ENCODE data around the gene GRHL1.

GRHL1 gene

DNA sequence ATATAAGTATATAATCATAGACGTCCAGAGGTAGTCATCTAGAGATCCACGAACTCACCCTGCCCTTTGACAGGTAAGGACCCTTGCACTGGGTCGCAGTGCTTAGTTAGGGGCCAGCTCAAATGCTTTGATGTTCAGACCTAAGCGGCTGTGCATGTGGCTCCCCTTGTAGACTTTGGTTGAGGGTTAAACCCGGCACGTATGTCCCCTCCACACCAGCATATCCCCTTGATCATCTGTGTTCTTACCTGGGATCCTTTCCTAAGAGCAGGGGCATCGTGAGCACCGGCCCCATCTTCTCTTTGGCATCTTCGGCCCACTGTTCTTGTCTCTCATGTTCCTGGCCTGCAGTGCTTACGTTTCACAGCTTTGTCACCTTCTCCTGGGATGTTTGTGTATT, 31.4 kb downstream of the GRHL1 start:
- in situ Hi-C loops (cut with MboI; ENCODE audit: low sequenced_read_pairs, unreplicated experiment): no loop called here
- no peak for DNase-seq (ENCODE audit: low spot score)
- TF ChIP-seq, protein P1, sequence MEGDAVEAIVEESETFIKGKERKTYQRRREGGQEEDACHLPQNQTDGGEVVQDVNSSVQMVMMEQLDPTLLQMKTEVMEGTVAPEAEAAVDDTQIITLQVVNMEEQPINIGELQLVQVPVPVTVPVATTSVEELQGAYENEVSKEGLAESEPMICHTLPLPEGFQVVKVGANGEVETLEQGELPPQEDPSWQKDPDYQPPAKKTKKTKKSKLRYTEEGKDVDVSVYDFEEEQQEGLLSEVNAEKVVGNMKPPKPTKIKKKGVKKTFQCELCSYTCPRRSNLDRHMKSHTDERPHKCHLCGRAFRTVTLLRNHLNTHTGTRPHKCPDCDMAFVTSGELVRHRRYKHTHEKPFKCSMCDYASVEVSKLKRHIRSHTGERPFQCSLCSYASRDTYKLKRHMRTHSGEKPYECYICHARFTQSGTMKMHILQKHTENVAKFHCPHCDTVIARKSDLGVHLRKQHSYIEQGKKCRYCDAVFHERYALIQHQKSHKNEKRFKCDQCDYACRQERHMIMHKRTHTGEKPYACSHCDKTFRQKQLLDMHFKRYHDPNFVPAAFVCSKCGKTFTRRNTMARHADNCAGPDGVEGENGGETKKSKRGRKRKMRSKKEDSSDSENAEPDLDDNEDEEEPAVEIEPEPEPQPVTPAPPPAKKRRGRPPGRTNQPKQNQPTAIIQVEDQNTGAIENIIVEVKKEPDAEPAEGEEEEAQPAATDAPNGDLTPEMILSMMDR (IDR thresholded peaks at IDR 0.05; ENCODE audit: borderline replicate concordance, control extremely low read depth, extremely low read depth, insufficient read depth, missing control alignments): no peak

DNA sequence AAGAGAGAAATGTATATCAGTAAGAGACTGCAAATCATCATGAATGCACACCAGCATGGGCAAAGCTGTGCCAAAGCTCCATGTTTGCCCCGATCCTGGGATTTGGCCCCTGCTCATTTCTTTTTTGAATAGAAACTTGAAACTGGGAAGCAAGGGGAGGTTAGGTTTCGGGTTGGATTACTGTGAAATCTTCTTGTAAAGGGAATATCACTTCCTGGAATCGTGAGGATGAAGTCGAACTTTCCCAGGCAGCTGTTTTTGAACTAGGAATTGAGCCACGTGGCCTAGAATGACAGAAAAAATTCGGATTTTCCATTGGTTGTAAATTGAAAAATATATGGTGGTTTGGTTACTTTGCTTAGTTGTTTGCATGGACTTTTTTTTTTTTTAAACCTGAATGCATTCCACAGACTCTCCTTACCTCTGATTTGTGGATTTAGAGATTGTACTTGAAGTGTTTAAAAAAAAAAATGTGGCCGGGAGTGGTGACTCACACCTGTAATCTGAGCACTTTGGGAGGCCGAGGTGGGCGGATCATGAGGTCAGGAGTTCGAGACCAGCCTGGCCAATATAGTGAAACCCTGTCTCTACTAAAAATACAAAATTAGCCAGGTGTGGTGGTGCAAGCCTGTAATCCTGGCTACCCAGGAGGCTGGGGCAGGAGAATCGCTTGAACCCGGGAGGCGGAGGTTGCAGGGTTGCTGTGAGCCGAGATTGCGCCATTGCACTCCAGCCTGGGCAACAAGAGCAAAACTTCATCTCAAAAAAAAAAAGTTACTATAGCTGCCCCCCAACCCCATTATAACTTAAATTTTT, 32.1 kb downstream of the GRHL1 start:
- in situ Hi-C loops (cut with MboI; ENCODE audit: low sequenced_read_pairs, unreplicated experiment): no loop called here
- TF ChIP-seq, protein P1 (IDR thresholded peaks at IDR 0.05; ENCODE audit: borderline replicate concordance, control extremely low read depth, extremely low read depth, insufficient read depth, missing control alignments): no peak
- DNase-seq (ENCODE audit: low spot score): no peak

- in situ Hi-C loops (cut with MboI; ENCODE audit: low sequenced_read_pairs, unreplicated experiment): no loop called here
- DNase-seq (ENCODE audit: low spot score): peak; percentile 74
- TF ChIP-seq, protein P1 (IDR thresholded peaks at IDR 0.05; ENCODE audit: borderline replicate concordance, control extremely low read depth, extremely low read depth, insufficient read depth, missing control alignments): peak; percentile 56
These were observed 32.8 kb downstream of the GRHL1 start for GRCh38 chr2:9984217-9984739.

DNA sequence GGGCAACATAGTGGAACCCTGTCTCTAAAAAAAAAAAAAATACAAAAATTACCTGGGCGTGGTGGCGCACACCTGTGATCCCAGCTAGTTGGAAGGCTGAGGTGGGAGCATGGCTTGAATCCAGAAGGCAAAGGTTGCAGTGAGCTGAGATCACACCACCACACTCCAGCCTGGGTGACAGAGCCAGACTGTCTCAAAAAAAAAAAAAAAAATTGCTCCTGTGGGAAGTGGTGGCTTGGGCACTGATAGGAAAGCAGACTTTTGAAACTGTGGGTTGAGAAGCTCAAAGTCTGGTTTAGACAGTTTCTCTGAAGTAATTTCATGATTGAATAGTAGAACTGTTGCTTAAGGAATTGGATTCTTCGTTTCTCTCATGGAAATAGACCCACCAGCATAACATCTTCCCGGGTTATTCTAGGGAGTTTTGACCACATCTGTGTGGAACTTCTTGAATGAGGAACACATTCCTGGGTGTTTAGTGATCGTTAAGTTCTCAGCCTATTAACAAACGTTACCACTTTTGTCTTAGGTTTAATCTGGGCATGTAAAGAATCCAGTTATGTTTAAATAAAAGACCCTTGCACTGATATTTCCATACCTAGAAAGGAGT, 33.5 kb downstream of the GRHL1 start:
- TF ChIP-seq, protein P1 (IDR thresholded peaks at IDR 0.05; ENCODE audit: borderline replicate concordance, control extremely low read depth, extremely low read depth, insufficient read depth, missing control alignments): no peak
- DNase-seq (ENCODE audit: low spot score): no peak
- in situ Hi-C loops (cut with MboI; ENCODE audit: low sequenced_read_pairs, unreplicated experiment): no loop called here

DNA sequence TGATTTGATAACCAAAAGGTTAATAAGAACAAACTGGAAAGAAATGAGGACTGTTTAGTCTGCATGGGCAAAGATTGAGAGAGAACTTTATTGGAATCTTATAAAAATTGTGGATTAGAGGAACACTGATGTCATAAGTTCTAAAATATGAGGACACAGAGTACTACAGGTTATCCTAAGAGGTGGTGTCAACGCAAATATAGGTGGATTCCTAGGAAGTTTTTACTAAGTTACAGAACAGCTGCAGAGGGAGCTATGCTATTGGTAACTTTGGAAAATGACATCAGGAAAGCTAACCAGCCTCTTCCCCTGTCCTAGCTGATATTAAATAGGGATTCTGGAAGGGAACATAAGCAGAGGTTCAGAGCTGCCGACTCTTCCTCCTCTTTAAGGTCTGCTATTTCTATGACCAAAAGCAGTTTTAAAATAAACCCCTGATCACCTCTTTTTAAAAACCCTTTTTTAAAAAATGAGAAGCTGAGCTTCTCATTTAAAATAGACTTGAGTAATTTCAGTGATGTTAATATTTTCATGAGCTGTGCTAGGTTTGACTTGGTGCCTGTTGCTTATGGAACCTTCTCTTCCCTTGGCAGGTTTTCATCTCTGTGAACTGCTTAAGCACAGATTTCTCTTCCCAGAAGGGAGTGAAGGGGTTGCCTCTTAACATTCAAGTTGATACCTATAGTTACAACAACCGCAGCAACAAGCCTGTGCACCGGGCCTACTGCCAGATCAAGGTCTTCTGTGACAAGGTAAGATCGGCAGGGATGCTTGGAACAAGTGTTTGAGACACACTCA, 34.2 kb downstream of the GRHL1 start:
- DNase-seq (ENCODE audit: low spot score): no peak
- in situ Hi-C loops (cut with MboI; ENCODE audit: low sequenced_read_pairs, unreplicated experiment): no loop called here
- TF ChIP-seq, protein P1 (IDR thresholded peaks at IDR 0.05; ENCODE audit: borderline replicate concordance, control extremely low read depth, extremely low read depth, insufficient read depth, missing control alignments): no peak

GRCh38 chr2:9988320-9988719, 36.8 kb downstream of the GRHL1 start:
- TF ChIP-seq, protein P1 (IDR thresholded peaks at IDR 0.05; ENCODE audit: borderline replicate concordance, control extremely low read depth, extremely low read depth, insufficient read depth, missing control alignments): no peak
- no peak for DNase-seq (ENCODE audit: low spot score)
- in situ Hi-C loops (cut with MboI; ENCODE audit: low sequenced_read_pairs, unreplicated experiment): no loop called here

Data from GM13976 (cell line).